OCI-LY3 (cell line): ENCODE results near the gene MLLT10.

Experiments used
- H2AFZ ChIP-seq: fragments of 200-600, 300-600 bp; shearing (Covaris generic); 2 replicates; pipeline ENCODE4 v1.6.0; 2014; ENCODE audit warnings: antibody characterized with exemption, low read depth, low read length
- H3K27ac ChIP-seq: fragments of 200-600, 300-600 bp; sonication (generic); 2 replicates; pipeline ENCODE4 v1.5.1; 2014; ENCODE audit warnings: mild to moderate bottlenecking, low read length, moderate library complexity, mixed read lengths
- H3K27me3 ChIP-seq: fragments of 200-600, 300-600 bp; sonication (generic); 2 replicates; pipeline ENCODE4 v1.6.1; 2014; ENCODE audit warnings: low read depth, low read length, mixed read lengths
- H3K36me3 ChIP-seq: fragments of 200-600, 300-600 bp; sonication (generic); replicated peaks from 2 replicates; pipeline ENCODE3; 2014; ENCODE audit warnings: low read depth, low read length, mixed read lengths
- H3K4me1 ChIP-seq: fragments of 300-600, 200-600 bp; sonication (generic); 2 replicates; pipeline ENCODE4 v1.6.1; 2014; ENCODE audit warnings: low read length, mixed read lengths
- H3K4me2 ChIP-seq: fragments of 200-600, 300-600 bp; sonication (generic); 2 replicates; pipeline ENCODE4 v1.6.1; 2014; ENCODE audit warnings: low read length, mixed read lengths
- H3K4me3 ChIP-seq: fragments of 300-600, 200-600 bp; sonication (generic); 2 replicates; pipeline ENCODE4 v1.5.1; 2014; ENCODE audit warnings: antibody characterized with exemption, mild to moderate bottlenecking, low read length, moderate library complexity
- H3K79me2 ChIP-seq: fragments of 300-600, 200-600 bp; shearing (Covaris generic); 2 replicates; pipeline ENCODE4 v1.6.1; 2014; ENCODE audit warnings: mild to moderate bottlenecking, low read length, mixed read lengths
- H3K9ac ChIP-seq: fragments of 300-600, 200-600 bp; shearing (Covaris generic); 2 replicates; pipeline ENCODE4 v1.6.0; 2014; ENCODE audit warnings: mild to moderate bottlenecking, low read length, moderate library complexity
- H3K9me3 ChIP-seq: fragments of 200-600, 300-600 bp; shearing (Covaris generic); 2 replicates; pipeline ENCODE4 v1.6.1; 2014; ENCODE audit warnings: low read length, mixed read lengths; ENCODE audit not compliant: insufficient read depth
- H4K20me1 ChIP-seq: fragments of 200-600, 300-600 bp; sonication (generic); 2 replicates; pipeline ENCODE4 v1.6.1; 2016; ENCODE audit warnings: low read length, mixed read lengths; ENCODE audit not compliant: insufficient read depth
- CTCF ChIP-seq: fragments of 200-600, 300-600 bp; sonication (generic); IDR thresholded peaks from 2 replicates; pipeline ENCODE4 v1.5.1; 2014; ENCODE audit warnings: antibody characterized with exemption, low read length, low read depth
- EZH2phosphoT487 ChIP-seq: fragments of 200-600 bp; shearing (Covaris generic); IDR thresholded peaks from 2 replicates; pipeline ENCODE4 v1.6.1; 2018; ENCODE audit warnings: antibody characterized with exemption, mixed run types, low read depth

MLLT10 gene

GRCh38 chr10:21533467-21534279, at the start of gene MLLT10:
MLLT10 (plus strand) TSS chr10:21534232; CDS start chr10:21534645, 413 bp downstream.
- Histone ChIP-seq H3K9me3 (no peaks in the 10 kb centered on the region), H3K27me3 (peaks cover 8% of the 10 kb centered on the region), H3K27ac (peak within 1 kb of the TSS; percentile 62), H3K4me2 (peak within 1 kb of the TSS; percentile 93), H3K4me1 (peaks cover 11% of the 10 kb centered on the region; the same call in 1 of the 2 replicates), H2AFZ (peak within 1 kb of the TSS; percentile 84), H3K9ac (peak within 1 kb of the TSS; percentile 91), H3K79me2 (peaks cover 25% of the 10 kb centered on the region), H3K4me3 (peak within 1 kb of the TSS; percentile 98), H3K36me3 (peaks cover 3% of the 10 kb centered on the region), H4K20me1 (peaks cover 5% of the 10 kb centered on the region; the same call in 1 of the 2 replicates)
- TF ChIP-seq EZH2phosphoT487, result no peak
- TF ChIP-seq CTCF, result no peak

GRCh38 chr10:21487416-21488180, 46.4 kb upstream of the MLLT10 start:
- Histone ChIP-seq H3K79me2 (no peaks in the 10 kb centered on the region), H3K4me2 (no peak overlapping the region), H3K9me3 (no peaks in the 10 kb centered on the region), H3K36me3 (no peaks in the 10 kb centered on the region), H3K27ac (no peak overlapping the region), H2AFZ (no peak overlapping the region), H3K4me1 (peaks cover 7% of the 10 kb centered on the region; the same call in 1 of the 2 replicates), H3K27me3 (no peaks in the 10 kb centered on the region), H4K20me1 (no peaks in the 10 kb centered on the region), H3K4me3 (no peak overlapping the region), H3K9ac (no peak overlapping the region)
- TF ChIP-seq CTCF (no peak), EZH2phosphoT487 (no peak)

- Histone ChIP-seq H3K79me2 (no peaks in the 10 kb centered on the region), H3K4me3 (no peak overlapping the region), H3K9ac (no peak overlapping the region), H3K4me2 (peak overlapping the region; percentile 44), H3K27me3 (no peaks in the 10 kb centered on the region), H3K4me1 (peaks cover 7% of the 10 kb centered on the region; the same call in 1 of the 2 replicates), H4K20me1 (no peaks in the 10 kb centered on the region), H3K9me3 (no peaks in the 10 kb centered on the region), H3K36me3 (no peaks in the 10 kb centered on the region), H2AFZ (no peak overlapping the region), H3K27ac (no peak overlapping the region)
- TF ChIP-seq CTCF, result no peak
- no peak for TF ChIP-seq EZH2phosphoT487
Observed at GRCh38 chr10:21488246-21488956, 45.6 kb upstream of the MLLT10 start.
